Measurements from ENCODE around the gene BOLA1. TPM values are rescaled to one million over a fixed set of nuclear protein-coding genes. Genes with fewer than 3 reads are reported as not detected.

The BOLA1 gene
- total and polyA plus RNA-seq, 2 of the 13 experiments (the other 11 are each of a cell fraction or from before 2014, with no cell fraction given): 3.2 to 4.2 TPM

- TF ChIP-seq ZNF318 (CRISPR knock-in tag; IDR thresholded peaks at IDR 0.05): no peak
- TF ChIP-seq, protein P1, sequence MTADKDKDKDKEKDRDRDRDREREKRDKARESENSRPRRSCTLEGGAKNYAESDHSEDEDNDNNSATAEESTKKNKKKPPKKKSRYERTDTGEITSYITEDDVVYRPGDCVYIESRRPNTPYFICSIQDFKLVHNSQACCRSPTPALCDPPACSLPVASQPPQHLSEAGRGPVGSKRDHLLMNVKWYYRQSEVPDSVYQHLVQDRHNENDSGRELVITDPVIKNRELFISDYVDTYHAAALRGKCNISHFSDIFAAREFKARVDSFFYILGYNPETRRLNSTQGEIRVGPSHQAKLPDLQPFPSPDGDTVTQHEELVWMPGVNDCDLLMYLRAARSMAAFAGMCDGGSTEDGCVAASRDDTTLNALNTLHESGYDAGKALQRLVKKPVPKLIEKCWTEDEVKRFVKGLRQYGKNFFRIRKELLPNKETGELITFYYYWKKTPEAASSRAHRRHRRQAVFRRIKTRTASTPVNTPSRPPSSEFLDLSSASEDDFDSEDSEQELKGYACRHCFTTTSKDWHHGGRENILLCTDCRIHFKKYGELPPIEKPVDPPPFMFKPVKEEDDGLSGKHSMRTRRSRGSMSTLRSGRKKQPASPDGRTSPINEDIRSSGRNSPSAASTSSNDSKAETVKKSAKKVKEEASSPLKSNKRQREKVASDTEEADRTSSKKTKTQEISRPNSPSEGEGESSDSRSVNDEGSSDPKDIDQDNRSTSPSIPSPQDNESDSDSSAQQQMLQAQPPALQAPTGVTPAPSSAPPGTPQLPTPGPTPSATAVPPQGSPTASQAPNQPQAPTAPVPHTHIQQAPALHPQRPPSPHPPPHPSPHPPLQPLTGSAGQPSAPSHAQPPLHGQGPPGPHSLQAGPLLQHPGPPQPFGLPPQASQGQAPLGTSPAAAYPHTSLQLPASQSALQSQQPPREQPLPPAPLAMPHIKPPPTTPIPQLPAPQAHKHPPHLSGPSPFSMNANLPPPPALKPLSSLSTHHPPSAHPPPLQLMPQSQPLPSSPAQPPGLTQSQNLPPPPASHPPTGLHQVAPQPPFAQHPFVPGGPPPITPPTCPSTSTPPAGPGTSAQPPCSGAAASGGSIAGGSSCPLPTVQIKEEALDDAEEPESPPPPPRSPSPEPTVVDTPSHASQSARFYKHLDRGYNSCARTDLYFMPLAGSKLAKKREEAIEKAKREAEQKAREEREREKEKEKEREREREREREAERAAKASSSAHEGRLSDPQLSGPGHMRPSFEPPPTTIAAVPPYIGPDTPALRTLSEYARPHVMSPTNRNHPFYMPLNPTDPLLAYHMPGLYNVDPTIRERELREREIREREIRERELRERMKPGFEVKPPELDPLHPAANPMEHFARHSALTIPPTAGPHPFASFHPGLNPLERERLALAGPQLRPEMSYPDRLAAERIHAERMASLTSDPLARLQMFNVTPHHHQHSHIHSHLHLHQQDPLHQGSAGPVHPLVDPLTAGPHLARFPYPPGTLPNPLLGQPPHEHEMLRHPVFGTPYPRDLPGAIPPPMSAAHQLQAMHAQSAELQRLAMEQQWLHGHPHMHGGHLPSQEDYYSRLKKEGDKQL (CRISPR knock-in tag; IDR thresholded peaks at IDR 0.05; ENCODE audit: low read depth): 0 out of 2 replicates have a peak, but pooled peaks have one; percentile 25
- TF ChIP-seq HCFC1 (IDR thresholded peaks at IDR 0.05; ENCODE audit: low read depth, low read length): peak; percentile 69
- 0 out of 2 replicates have a peak, but pooled peaks have one; percentile 35 for TF ChIP-seq CSRNP1 (CRISPR knock-in tag; IDR thresholded peaks at IDR 0.05)
- TF ChIP-seq, protein P2, sequence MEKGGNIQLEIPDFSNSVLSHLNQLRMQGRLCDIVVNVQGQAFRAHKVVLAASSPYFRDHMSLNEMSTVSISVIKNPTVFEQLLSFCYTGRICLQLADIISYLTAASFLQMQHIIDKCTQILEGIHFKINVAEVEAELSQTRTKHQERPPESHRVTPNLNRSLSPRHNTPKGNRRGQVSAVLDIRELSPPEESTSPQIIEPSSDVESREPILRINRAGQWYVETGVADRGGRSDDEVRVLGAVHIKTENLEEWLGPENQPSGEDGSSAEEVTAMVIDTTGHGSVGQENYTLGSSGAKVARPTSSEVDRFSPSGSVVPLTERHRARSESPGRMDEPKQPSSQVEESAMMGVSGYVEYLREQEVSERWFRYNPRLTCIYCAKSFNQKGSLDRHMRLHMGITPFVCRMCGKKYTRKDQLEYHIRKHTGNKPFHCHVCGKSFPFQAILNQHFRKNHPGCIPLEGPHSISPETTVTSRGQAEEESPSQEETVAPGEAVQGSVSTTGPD (CRISPR knock-in tag; IDR thresholded peaks at IDR 0.05): no peak
- no peak for TF ChIP-seq THRA (CRISPR knock-in tag; IDR thresholded peaks at IDR 0.05; ENCODE audit: borderline replicate concordance)
- no peak for TF ChIP-seq ZFP41 (CRISPR knock-in tag; IDR thresholded peaks at IDR 0.05; ENCODE audit: borderline replicate concordance)
- no peak for TF ChIP-seq NRL (CRISPR knock-in tag; IDR thresholded peaks at IDR 0.05; ENCODE audit: borderline replicate concordance)
Observed at GRCh38 chr1:149927563-149928400, 28.4 kb downstream of the BOLA1 start, which contains the start of gene SF3B4 (continued).

Data from HepG2 (cell line).